Mononuclear cell (primary cell): Measurements from ENCODE around the gene FAM163A. TPM values are rescaled to one million over a fixed set of nuclear protein-coding genes. Genes with fewer than 3 reads are reported as not detected.

Experiments
- total RNA-seq: library from RNA; depleted of rRNA; stranded (reverse); fragments of >200 nt; gene quantifications from one replicate; pipeline ENCODE4 v1.2.3, GENCODE V29; 2012

The FAM163A gene
- total RNA-seq, 1 donor, result 0.21 TPM

Other genes starting within 250 kb of the FAM163A start
- not detected for gene NPHS2, start 167.3 kb upstream of the FAM163A start, total RNA-seq
- 0.10 TPM for gene TDRD5, start 151.5 kb upstream of the FAM163A start, total RNA-seq
- gene TOR1AIP2, start 134.5 kb downstream of the FAM163A start, total RNA-seq, result 69.7 TPM
- gene TOR1AIP1, start 139.0 kb downstream of the FAM163A start, total RNA-seq, result 106 TPM
- gene CEP350, start 211.5 kb downstream of the FAM163A start, total RNA-seq, result 76.0 TPM